Measurements from ENCODE around the gene CNNM3.

Gene CNNM3

DNA sequence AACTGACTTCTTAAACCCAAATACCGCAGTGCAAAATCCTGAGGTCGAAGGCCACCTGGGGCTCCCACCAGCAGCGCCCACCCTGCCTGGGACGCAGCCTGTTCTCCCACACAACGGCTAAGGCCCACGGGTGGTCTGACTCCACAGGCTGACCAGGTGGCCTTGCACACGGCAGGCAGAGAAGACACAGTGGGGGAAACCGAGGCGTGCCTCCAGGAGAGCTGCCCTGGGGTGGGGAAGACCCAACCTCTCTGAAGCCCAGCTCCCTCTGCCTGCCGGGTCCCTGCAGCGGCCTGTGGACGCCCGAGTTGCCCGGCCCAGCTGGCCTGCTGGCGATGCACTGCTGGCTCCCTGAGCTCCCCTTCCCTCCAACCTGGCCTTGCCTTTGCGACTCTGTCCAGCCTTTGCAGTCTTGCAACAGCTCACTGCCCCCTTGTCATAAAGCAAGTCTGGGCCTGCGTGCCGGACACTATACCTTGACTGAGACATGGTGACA lies 63.5 kb downstream of the CNNM3 start:
- DNase-seq (ENCODE audit: low read depth), result no peak

DNA sequence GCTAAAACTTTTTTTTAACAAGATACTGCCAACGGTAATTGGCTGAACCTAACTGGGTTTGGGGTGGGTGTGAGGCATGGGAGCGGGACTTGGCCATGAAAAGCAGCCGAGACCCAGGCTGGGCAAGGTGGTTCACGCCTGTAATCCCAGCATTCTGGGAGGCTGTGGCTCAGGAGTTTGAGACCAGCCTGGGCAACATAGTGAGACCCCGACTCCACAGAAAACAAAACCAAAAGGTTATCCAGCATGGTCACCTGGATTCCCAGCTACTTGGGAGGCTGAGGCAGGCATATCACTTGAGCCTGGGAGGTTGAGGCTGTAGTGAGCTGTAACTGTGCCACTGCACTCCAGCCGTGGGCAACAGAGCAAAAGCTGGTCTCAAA lies 64.8 kb downstream of the CNNM3 start:
- DNase-seq (ENCODE audit: low read depth), result no peak

DNA sequence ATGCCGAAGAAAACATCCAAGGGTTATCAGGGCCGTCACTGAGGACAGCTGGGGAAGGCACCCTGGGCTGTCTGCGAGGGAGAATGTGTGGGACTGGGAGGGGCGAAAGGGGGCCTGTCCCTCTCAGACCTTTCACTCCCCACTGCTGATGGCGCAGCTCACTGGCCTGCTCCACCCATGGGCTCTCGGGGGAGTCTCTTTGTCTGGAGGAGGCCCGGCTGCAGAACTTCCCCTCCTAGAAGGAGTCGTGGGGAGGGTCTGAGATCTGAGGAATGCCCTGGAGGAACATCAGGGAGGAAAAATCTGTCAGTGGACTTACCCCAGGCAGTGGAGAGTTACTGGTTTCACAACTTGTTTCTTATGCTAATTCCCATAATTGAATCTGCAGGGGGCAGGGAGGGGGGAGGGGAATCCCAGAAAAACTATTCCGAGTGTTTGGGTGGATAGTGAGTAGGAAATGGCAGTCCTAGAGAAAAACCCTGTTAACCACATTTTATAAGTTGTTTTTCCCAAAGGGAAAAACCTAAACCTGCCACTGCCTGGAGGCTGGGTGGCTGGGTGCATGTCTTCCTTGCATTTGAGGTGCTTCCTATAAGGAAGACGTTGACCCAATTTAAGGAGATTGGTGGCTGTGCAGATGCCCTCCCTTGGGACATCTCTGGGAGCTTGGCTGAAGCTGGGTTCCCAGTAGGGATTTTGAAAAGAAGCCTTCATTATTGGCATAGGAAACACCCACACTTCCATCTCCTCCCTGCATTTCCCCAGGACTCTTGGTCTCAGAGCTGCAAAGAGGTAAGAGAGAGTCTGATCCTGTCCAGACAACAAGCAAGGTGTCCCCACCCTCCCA lies 65.5 kb downstream of the CNNM3 start:
- no peak for DNase-seq (ENCODE audit: low read depth)

DNA sequence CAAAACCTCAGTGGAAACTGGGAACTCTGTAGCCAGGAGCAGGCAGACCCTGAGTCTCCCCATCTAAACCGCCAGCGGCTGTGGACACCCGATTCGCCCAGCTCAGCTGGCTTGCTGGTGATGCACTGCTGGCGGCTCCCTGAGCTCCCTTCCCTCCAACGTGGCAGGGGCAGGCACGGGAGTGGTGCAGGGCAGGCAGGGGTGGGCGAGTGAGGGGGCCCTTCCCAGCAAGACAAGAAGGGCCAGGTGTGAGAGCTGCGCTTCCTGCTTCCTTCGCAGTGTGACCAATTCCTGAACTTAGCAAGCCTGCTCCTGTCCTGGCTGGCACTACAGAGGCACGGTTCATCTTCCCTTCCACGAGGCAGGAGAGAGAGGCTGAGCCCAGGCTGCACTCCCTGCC lies 66.2 kb downstream of the CNNM3 start:
- no peak for DNase-seq (ENCODE audit: low read depth)

DNA sequence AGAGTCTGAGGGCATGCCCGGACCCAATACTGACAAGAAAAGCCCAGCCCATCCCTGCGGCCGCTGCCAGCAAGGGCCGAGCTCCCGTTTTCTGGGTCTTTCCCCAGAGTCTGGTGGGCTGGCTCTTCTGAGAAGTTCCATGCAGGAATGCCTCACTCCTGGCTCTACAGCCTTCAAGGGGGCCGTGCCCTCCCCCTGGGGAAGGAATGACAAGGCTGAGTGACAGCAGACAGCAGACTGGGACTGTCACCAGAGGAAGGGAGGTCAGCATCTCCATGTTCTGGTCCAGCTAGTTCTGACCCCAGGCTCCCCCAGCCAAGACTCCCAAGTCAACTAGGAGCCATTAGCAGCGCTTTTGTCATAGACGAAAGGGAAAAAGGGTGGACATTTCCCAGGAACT lies 66.8 kb downstream of the CNNM3 start:
- no peak for DNase-seq (ENCODE audit: low read depth)

DNA sequence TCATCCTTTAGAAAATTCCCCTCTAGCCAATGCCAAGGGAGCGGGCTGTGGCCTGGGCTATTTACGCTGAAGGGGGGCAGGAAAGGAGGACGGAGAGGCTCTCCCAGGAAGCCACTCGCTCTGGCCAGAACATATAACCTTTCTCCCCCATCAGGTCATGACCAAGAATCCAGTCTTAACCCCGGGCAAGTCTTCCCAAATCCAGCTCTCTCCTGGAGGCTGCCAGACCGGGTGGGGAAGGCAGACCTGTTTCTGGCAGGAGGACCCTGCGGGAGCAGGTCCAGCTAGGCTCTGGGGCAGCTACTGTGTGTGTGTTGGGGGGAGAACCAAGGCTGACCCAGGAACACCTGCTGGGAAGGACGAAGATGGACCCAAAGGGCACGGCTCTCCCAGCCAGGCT lies 67.2 kb downstream of the CNNM3 start:
- DNase-seq (ENCODE audit: low read depth), result no peak
